Kidney glomerular epithelial cell (primary cell): Measurements from ENCODE around the gene ZGPAT.

ENCODE experiments used
- DNase-seq: peaks from one replicate; lab custom pipeline; 2025; lab: John Stamatoyannopoulos, UW

ZGPAT gene

GRCh38 chr20:63734111-63734945, 26.5 kb downstream of the ZGPAT start:
- DNase-seq: no peak

- no peak for DNase-seq
Observed at GRCh38 chr20:63734946-63735858, 27.4 kb downstream of the ZGPAT start.

GRCh38 chr20:63735859-63736718, 28.2 kb downstream of the ZGPAT start, which contains the start of gene LIME1:
Gene LIME1, plus strand, starts transcription at chr20:63736664. Its CDS starts 886 bp downstream, at chr20:63737550.
- DNase-seq: no peak

GRCh38 chr20:63736893-63737694, 29.3 kb downstream of the ZGPAT start:
- no peak for DNase-seq

GRCh38 chr20:63737695-63737944, 29.8 kb downstream of the ZGPAT start:
- DNase-seq: no peak

- DNase-seq: no peak
Observed at GRCh38 chr20:63737945-63738686, 30.3 kb downstream of the ZGPAT start.

- no peak for DNase-seq
Observed at GRCh38 chr20:63738687-63739129, 30.9 kb downstream of the ZGPAT start.

GRCh38 chr20:63739130-63740069, 31.6 kb downstream of the ZGPAT start, which contains the start of gene SLC2A4RG:
Gene SLC2A4RG, plus strand, starts transcription at chr20:63739776. Its CDS starts 137 bp downstream, at chr20:63739913.
- peak; percentile 23 for DNase-seq

- DNase-seq: peak; percentile 1
Observed at GRCh38 chr20:63740070-63740626, 32.3 kb downstream of the ZGPAT start.

GRCh38 chr20:63740627-63741353, 33.0 kb downstream of the ZGPAT start:
- peak; percentile 81 for DNase-seq

- no peak for DNase-seq
Observed at GRCh38 chr20:63741354-63741675, 33.5 kb downstream of the ZGPAT start.

- DNase-seq: no peak
Observed at GRCh38 chr20:63741676-63742380, 34.0 kb downstream of the ZGPAT start.

GRCh38 chr20:63742381-63743024, 34.7 kb downstream of the ZGPAT start:
- DNase-seq: no peak

GRCh38 chr20:63743210-63743970, 35.6 kb downstream of the ZGPAT start:
- no peak for DNase-seq

GRCh38 chr20:63744158-63744557, 36.3 kb downstream of the ZGPAT start:
- no peak for DNase-seq
